Fibroblast of skin of left biceps (primary cell): Measurements from ENCODE around the gene UBE2O.
A peak's percentile ranks its signal among the peaks of the same experiment; 100 is the strongest.

Experiments
- DNase-seq, 2 experiments: peaks; one replicate each; pipeline ENCODE4 v3.0.0-alpha.2; 2013; ENCODE audit warnings: low read depth in 2 of 2

UBE2O gene

DNA sequence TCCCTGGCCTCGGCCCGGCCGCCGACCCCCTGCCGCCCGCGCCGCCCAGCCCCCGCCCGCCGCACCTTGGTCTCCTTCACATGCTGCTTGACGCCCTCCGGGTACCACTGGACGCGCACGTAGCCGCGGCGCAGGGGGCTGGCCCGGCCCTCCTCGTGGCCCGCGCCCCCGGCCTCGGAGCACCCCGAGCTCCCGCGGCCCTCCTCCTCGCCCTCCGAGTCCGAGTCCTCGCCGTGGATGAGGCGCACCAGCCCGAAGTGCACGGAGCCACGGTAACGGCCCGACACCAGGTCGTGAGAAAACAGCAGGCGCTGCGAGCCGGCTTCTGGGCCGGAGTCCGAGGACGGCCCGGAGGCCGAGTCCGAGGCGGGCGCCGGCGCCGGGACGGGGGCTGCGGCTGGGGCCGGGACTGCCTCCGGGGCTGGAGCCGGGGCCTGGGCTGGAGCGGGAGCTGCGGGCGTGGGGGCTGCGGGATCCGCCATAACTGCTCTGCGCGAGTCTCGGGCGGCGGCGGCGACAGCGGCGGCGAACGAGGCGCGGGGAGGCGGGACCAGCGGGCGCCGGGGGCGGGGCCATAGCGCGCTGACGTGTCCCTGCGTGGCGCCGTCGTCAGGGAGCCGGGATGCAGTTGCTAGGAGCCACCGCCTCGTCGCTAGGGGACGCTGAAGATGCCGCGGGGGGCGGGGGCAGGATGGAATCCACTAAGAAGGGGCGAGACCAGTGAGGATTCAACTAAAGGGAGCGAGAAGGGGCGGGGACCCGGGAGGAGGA lies at the start of gene UBE2O:
TSS of gene UBE2O (minus strand) at position 493 of the 771 bp plus-strand sequence. CDS start at position 482, 11 bp downstream.
- DNase-seq: peak; percentile 40 to 47

DNA sequence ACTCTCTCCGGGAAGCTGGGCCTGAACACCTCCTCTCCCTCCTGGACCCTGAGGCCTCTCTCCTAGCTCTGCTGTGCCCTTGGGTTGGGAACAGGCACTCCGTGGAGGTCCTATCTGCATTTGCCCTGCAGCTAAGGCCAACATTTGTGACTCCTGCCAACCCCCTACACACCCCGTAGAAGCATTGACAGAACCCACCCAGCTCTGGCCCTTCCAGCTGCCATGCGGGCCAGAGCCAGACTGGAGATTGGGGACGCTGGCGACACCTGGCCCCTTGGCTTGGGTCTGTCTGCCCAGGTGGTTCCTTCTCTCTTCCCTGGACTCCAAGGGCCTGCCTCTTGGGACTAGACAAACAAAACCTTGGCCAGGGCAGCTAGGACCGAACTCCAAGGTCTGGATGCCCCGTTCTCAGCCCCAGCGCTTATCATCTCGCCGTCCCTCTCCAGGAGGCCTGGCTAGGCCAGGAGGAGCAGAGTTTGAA lies 48.9 kb upstream of the UBE2O start:
- no peak for DNase-seq

DNA sequence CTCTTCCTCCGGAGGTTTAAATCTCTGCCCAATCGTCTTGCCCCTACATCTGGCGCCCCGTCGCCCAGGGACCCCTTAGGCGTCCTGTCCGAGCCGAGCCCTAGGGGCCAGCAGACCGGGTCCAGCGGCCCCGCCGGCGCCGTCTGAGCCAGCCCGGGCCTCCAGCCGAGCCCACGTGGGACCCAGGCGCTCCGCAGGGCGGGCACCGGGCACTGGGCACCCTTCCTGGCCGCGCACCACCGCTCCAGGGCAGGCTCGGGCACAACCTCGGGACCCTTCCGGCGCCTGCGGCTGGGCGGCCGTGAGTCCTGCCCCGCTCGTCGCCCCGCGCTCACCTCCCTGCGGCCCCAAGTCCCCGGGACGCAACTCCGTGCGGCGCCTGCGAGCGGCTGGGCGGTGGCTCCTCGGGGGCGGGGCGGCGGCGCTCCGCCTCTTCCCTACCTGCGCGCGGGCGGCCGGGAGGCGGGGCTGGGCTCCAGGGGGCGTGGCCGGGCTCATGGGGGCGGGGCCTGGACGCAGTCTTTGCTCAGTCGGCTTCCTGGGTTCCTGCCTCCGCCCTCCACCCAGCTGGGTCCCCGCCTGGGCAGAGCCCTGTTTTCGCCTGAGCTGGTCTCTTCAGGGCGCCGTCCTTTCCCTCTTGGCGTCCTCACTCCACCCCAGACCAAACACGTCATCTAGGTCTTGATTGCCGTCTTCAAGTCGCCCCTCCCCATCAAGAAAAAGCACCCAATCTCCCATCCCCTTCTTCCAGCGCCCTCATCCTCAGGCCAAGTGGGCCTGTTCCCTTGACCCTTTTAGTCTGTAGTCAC lies 48.3 kb upstream of the UBE2O start, which contains the start of gene RHBDF2:
TSS of gene RHBDF2 (minus strand) at position 406 of the 809 bp plus-strand sequence. CDS start 19,899 bp downstream, outside the sequence.
- no peak for DNase-seq

DNA sequence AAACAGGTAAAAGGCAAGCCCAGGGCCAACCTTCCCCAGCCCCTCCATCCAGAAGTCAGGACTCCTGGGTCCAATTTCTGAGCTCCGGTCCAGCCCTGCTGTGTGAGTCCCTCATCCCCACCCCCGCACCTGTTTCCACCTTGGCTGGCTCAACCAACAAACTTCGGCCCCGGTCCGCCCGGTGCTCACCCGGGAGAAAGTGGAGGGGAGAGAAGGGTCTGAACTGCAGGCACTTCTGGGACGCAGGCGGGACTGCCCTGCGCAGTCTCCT lies 47.7 kb upstream of the UBE2O start:
- no peak for DNase-seq

DNA sequence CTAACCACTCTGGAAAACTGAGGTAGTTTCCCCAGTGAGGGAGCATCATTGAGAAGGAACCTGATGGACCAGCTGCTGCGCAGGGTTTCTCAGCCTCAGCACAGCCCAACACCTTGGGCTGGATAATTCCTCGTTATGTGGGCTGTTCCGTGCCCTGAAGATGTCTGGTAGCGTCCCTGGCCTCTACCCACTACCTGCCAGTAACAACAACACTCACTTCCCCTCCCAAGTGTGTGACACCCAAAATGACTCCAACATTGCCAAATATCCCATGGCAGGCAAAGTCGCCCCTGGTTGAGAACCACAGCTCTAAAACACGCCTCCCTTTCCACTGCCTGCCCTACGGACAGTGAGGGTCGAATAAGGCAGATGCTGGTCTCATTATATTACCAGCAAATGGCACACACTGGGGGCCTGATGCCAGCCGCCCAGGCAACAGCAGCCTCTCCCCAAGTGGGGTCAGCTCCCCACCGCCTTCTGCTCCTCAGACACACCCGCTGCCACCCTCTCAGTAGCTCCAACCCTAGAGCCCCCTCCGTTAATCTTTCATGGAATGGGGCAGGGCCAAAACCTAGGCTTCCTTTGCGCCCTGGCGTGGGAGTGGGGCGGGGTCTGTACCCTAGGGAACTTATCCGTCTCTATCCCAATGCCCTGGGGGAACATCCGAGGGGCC lies 47.3 kb upstream of the UBE2O start:
- no peak for DNase-seq

DNA sequence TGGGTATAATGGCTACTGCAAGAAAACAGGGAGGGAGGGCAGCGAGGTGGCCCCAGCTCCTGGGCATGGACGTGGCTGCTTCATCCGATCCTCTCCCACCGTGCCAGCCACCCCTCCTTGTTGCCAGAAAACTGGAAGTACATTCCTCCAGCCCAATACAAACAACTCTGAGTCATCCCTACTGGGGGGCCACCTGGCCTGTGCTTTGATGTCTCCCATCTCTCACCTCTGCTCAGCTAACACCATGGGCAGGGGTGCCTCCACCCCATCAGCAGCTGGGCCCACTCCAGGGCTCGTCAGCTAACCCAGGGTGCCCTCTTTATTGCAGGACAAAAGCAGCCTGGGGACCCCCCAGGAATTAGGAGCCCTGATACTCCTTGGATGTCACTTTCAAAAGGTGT lies 46.3 kb upstream of the UBE2O start:
- no peak for DNase-seq

DNA sequence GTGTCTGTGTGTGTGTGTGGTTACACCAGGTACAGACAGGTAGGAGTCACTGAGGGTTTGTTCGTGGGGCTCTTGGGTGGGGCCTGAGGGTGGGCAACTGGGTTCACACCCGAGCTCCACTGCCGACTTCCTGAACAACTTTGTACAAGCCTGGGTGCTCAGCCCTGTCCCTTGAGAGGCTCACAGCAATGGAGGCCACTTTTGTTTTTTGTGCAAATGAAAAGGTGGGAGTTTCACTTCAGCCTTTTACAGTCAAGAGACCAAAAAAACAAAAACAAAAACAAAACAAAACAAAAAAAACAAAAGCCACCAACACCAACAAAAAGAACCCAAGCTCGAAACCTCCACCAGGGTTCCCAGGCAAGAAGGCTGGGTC lies 45.9 kb upstream of the UBE2O start:
- DNase-seq: no peak

DNA sequence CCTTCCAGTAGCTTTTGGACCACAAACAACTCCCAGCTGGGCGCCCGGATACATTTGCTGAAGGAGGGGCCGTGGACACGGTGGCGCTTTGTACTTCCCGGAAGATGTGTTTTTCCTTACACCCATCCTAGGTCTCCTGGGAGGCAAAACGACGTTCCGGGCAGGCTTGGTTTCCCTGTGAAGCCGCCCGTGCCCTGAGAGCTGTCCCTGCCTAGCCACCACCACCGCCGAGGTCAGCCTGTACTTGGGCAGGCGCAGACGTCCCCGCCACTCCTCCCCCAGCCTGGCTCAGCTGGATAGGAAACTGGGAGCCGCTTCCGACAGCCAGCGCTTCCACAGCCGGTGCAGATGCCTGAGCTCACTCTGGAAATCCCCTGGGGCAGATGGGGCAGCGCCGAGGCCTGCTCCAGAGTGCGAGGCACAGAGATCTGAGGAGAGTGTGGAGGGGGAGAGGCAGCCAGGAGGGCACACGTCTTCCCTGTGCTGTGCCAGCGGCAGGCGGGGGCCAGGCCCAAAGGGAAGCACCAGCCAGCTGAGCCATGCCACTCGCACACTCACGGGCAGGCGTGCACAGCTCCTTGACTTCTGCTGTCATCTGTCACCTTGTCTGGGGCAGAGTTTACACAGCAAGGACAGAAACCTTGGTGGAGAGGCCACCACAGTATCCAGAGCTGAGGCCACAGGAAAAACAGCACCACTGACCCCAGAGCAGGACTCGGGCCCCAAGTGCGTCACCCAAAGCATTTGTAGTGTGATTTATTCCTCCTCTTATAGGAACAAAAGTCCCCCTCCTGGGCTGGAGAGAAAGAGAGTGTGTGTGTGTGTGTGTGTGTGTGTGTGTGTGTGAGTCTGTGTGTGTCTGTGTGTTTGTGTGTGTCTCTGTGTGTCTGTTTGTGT lies 45.3 kb upstream of the UBE2O start:
- DNase-seq: no peak

DNA sequence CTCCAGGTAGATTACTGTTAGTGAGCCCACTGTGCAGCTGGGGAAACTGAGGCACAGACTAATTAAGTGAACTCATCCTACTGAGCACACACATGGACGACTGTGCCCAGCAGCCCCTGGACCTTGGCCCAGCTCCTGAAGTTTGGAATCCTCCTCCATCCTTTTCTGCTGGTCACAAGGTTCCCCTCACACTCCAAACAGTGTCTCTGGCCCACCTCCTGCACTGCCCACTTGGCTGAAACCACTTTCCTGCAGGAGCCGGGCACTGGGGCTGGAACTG lies 44.7 kb upstream of the UBE2O start:
- no peak for DNase-seq

DNA sequence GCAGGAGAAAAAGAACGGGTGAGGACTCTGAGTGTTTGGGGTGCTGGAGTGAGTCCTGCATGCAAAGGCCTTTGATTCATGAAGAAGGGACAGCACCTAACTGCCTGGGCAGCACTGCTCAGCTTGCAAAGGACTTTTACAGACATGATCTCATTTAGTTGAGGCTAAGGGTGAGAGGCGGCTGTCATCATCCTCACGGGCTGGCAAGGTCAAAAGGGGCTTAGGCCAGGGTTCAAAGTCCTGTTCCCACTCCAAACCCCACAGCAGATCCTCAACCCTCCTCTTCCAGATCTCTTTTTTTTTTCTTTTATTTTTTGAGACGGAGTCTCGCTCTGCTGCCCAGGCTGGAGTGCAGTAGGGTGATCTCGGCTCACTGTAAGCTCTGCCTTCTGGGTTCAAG lies 43.5 kb upstream of the UBE2O start:
- no peak for DNase-seq

DNA sequence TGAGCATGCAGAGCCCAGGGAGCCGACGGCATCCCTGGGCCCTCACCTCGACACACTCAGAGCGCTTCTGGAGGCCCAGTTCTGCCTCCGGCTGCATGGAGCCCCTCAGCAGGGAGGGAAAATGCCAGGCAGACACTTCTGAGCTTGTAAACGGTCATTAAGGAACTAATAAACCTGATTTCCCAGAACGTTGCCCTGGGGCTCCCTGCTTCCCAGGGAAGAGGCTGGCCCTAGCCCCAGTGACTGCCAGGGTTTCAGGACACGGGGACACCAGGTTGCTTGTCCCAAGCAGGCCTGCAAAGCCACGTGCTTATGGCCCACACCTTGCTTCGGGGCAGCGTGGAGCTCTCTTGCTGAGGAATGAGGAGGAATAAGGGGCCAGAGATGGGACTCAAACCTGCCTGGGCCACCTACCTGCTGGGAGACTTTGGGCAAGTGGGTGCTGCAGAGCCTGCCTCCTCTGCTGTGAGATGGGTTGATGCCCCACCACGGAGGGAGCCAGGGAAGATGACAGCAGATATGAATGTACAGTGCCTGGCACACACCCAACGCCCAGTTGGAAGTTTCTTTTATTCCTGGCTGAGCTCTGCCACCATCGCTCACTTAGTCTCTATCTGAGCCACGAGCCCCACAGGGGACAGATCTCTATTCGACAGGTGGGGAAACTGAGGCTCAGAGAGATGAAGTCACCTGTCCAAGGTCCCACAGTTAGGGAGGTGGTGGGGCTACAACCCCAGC lies 42.9 kb upstream of the UBE2O start:
- no peak for DNase-seq

DNA sequence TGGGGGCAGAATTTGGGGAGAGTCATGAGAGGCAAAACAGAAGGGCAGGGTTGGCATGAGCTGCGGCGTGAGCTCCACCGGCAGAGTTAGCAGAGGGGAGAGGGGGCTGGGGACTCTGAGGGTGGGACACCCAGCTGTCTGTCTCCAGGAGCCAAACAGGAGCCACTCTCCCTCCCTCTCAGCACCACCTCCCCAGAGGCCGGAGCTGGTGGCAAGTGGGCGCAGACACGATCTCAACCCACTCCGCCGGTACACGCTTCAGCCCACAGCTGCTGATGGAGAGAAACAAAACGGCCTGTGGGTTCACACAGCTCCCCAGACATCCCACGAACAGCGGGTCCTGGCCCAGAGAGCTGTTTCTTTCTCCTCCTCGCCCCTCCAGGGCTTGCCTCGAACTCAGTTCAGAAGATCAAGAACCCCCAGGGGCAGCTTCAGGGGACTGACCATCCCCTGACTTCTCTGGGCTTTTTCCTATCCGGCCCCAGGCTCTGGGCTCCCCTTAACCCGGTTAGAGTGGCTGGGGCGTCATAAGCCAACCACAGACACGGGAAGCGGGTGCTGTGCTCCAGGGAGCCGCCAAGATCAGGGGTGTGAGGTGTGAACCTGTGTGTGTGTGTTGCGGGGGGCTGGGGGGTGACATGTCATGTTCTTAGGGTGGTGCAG lies 40.7 kb upstream of the UBE2O start:
- no peak for DNase-seq

DNA sequence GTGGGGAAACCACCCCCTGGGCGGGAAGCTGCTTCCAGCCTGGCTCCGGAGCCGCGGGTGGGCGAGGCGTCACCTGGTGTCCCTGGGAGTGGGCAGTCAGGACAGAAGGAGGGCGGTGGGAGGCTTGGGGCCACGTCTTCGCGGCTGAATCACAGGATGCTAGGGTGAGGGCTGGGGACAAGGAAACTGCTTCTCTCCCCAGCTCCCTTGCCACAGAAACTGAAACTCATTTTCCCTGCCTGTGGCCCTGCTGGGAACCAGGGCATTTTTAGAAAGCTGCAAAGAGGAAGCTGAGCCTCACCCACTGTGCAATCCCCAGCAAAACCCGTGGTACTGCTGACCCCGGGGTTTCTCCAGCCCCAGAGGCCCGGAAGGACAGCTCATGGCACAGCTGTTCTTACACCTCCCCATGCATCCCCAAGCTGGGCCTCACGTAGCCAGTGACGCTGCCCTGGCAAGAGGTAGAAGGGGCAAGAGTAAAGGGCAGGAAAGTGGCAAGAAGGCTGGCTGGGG lies 40.1 kb upstream of the UBE2O start:
- no peak for DNase-seq

DNA sequence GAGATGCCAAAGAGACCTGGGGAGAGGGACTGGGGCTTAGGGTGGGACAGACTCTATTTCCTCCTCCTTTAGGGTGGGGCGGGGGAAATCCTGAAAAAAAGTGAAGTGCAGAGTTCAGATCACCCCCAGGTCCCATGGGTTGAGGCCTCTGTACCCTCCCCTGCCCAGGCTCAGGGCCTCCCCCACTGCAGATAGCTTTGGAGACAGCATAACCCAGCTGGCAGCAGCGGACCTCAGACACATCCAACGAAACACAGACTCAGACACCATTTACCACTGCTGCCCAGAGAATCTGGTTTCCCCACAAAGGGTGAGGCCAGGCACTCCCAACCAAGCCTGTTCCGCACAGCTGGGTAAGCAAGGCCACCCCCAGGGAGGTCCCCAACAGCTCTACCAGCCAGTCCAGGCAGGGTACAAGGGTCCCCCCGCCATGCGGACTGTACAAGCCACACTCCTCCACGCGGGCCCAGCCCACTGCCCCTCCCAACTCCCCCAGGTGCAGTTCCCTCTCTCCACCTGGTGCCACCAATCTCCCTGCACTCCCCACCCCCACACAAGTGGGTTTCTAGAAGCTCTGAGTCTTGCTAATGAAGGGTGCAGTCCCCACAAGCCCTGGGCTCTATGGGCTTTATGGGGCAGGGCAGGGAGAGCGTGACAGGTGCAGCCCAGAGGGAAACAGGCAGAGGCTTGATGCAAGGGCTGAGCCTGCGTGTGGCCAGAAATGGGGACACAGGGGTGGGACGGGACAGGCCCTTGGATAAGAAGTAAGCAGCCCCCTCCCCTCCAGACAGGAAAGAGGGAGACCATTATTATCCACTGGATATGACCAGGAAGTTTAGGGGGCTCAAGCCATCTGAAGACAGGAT lies 39.4 kb upstream of the UBE2O start:
- DNase-seq: no peak

DNA sequence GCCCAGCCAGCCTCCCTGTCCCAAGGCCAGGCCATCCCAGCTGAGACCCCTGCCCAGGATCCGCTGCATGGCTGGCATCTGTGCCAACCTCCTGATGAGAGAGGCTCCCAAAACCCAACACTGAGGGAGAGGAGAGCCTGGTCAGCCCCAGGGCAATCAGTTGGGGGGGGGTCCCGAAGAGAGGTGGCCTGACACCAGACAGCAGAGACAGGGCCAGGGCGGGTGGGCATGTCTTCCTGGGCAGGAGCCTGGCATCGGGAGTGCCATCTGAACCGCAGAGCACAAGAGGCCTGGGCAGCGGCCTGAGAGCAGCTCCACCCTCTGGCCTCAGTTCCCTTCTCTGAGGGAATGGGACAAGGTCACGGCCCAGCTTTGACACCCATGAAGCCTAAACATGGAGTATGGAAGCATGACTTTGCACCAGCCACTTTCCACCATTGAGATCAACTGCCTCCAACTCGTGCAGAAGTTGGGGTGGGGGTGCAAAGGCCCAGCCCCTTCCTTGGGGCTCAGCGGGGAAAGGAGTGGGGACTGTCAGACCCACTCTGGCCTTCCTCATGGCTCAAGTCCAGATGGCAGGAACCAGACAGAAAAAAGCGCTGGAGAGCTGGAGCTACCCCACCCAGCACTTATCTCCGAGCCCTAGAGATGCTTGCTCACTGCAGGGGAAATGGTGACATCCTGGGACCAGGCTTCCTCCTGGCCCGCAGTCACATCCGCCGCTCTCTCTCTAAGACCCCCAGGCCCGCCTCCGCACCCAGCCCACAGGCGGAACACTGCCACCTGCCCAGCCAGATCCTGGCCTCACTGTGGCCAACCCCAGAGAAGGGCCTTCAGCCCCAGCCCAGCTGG lies 38.5 kb upstream of the UBE2O start:
- DNase-seq: no peak

DNA sequence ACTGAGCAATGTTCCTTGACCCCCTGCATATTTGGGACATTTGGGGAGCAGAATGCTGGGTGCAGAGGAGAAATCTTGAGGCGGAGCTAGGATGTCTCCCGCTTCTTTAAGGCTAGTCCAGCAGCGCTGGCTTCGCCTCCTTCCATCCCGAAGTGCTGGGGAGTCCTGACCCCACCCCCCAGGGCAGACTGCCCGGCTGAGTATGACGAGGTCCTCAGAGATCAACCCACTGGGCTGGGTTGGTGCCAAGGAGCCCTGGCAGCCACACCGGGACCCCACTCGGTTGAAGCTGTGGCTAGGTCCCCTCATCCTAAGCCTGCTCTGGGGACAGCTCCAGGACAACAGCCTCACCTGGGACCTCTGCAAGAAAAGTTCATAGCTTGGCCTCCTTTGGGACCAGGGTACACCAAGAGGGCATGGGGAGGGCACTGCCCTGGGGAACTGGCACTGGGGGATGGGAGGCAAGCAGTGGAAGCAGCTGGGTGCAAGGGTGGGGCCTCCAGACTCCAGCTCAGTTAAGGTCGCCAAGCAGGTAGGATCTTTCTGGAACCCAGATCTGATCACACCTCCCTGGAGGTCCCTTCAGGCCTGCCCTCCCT lies 37.3 kb upstream of the UBE2O start:
- DNase-seq: no peak

DNA sequence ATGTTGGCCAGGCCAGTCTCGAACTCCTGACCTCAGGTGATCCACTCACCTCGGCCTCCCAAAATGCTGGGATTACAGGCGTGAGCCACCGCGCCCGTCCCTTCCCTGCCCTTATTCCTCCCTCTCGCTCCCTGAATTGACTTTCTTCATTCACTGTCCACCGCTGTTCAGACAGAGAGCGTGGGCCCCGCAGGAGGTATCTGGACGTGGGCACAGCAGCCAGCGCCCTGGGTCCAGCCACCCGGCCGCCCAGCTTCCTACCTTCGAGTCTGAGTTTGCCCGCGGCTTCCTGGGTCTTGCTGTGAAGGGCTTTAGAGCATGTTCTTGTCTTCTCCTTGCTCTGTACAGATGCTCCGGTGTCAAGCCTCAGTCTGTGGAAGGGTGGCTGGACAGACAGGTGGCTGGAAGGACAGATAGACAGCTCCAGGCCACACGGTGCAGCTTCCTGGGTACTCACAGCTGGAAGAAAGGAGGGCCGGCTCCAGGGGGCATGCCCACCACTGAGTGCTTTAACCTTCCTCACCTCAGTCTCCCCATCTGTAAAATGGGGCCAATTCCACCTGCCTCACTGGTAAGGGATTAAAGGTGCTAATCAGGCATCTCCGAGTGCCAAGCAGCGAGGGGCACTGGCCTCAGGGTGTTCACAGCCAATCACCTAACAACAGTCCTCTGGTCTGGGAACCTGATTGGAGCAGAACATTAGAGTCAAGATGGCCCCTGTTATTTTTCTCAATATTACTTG lies 34.7 kb upstream of the UBE2O start:
- DNase-seq: no peak
